ENCODE results near the gene DUSP12. TPM values are rescaled to one million over a fixed set of nuclear protein-coding genes. Genes with fewer than 3 reads are reported as not detected.

DUSP12 gene
- total and polyA plus RNA-seq, 9 of the 15 experiments (the other 6 are each of a cell fraction or from before 2014, with no cell fraction given) = 10.4 to 81.4 (median 43.6) TPM

DNA sequence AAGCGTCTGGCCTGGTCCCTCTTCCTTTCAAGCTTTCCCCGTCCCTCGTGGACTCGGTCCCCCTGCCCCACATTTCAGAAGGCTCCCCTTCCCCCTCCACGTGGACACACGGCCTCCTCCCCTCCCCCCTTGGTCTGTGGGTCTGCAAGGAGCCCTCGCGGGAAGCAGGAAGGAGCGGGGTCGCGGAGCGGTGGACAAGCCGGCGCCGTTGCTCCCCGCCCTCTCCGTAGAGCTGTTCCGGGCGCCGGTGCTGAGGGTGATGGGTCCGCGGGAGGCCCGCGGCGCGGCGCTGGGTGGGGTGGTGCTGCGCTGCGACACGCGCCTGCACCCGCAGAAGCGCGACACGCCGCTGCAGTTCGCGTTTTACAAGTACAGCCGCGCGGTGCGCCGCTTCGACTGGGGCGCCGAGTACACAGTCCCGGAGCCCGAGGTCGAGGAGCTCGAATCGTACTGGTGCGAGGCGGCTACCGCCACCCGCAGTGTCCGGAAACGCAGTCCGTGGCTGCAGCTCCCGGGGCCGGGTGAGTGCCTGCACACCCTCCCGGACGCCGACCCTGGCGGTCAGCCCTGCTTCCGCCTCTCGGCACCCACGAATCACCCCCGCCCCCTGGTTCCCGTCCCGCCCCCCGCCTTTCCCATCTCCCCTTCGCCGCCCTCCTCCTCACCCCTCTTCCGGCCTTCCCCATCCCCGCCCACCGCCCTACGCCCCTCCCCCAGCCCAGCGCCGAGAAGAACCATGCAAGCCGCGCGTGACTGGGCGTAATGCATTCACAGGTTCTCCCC is 22.9 kb upstream of the DUSP12 start (continued):
- TF ChIP-seq CHD2 (IDR thresholded peaks at IDR 0.05; ENCODE audit: low read depth, low read length) (peak; percentile 80), ZNF133 (CRISPR knock-in tag; IDR thresholded peaks at IDR 0.05) (no peak), NEUROD1 (IDR thresholded peaks at IDR 0.05; ENCODE audit: borderline replicate concordance, low read depth, low read length, partially characterized antibody) (peak; percentile 18), PRMT5 (CRISPR knock-in tag; IDR thresholded peaks at IDR 0.05) (no peak), SMARCC2 (IDR thresholded peaks at IDR 0.05; ENCODE audit: low read depth) (no peak), ZNF644 (tag; IDR thresholded peaks at IDR 0.05; ENCODE audit: low read depth) (no peak), DIDO1 (tag; IDR thresholded peaks at IDR 0.05; ENCODE audit: low read depth) (no peak), DNMT1 (IDR thresholded peaks at IDR 0.05) (no peak), SRSF9 (IDR thresholded peaks at IDR 0.05; ENCODE audit: borderline replicate concordance, low read depth, low read length) (no peak), ZNF175 (CRISPR knock-in tag; IDR thresholded peaks at IDR 0.05; ENCODE audit: low read depth) (no peak), ELF1 (tag; IDR thresholded peaks at IDR 0.05) (peak; percentile 89), NR2F6 (CRISPR knock-in tag; IDR thresholded peaks at IDR 0.05) (no peak), PHF21A (IDR thresholded peaks at IDR 0.05; ENCODE audit: borderline replicate concordance, low read depth) (no peak), NCOR1 (IDR thresholded peaks at IDR 0.05) (0 out of 2 replicates have a peak, but pooled peaks have one; percentile 10), LEF1 (IDR thresholded peaks at IDR 0.05) (no peak), ZNF79 (CRISPR knock-in tag; IDR thresholded peaks at IDR 0.05; ENCODE audit: low read depth) (no peak)
- TF ChIP-seq, protein P1, sequence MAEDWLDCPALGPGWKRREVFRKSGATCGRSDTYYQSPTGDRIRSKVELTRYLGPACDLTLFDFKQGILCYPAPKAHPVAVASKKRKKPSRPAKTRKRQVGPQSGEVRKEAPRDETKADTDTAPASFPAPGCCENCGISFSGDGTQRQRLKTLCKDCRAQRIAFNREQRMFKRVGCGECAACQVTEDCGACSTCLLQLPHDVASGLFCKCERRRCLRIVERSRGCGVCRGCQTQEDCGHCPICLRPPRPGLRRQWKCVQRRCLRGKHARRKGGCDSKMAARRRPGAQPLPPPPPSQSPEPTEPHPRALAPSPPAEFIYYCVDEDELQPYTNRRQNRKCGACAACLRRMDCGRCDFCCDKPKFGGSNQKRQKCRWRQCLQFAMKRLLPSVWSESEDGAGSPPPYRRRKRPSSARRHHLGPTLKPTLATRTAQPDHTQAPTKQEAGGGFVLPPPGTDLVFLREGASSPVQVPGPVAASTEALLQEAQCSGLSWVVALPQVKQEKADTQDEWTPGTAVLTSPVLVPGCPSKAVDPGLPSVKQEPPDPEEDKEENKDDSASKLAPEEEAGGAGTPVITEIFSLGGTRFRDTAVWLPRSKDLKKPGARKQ (CRISPR knock-in tag; IDR thresholded peaks at IDR 0.05) = no peak
- TF ChIP-seq, protein P2, sequence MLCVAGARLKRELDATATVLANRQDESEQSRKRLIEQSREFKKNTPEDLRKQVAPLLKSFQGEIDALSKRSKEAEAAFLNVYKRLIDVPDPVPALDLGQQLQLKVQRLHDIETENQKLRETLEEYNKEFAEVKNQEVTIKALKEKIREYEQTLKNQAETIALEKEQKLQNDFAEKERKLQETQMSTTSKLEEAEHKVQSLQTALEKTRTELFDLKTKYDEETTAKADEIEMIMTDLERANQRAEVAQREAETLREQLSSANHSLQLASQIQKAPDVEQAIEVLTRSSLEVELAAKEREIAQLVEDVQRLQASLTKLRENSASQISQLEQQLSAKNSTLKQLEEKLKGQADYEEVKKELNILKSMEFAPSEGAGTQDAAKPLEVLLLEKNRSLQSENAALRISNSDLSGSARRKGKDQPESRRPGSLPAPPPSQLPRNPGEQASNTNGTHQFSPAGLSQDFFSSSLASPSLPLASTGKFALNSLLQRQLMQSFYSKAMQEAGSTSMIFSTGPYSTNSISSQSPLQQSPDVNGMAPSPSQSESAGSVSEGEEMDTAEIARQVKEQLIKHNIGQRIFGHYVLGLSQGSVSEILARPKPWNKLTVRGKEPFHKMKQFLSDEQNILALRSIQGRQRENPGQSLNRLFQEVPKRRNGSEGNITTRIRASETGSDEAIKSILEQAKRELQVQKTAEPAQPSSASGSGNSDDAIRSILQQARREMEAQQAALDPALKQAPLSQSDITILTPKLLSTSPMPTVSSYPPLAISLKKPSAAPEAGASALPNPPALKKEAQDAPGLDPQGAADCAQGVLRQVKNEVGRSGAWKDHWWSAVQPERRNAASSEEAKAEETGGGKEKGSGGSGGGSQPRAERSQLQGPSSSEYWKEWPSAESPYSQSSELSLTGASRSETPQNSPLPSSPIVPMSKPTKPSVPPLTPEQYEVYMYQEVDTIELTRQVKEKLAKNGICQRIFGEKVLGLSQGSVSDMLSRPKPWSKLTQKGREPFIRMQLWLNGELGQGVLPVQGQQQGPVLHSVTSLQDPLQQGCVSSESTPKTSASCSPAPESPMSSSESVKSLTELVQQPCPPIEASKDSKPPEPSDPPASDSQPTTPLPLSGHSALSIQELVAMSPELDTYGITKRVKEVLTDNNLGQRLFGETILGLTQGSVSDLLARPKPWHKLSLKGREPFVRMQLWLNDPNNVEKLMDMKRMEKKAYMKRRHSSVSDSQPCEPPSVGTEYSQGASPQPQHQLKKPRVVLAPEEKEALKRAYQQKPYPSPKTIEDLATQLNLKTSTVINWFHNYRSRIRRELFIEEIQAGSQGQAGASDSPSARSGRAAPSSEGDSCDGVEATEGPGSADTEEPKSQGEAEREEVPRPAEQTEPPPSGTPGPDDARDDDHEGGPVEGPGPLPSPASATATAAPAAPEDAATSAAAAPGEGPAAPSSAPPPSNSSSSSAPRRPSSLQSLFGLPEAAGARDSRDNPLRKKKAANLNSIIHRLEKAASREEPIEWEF (CRISPR knock-in tag; IDR thresholded peaks at IDR 0.05) = no peak
- TF ChIP-seq, protein P3, sequence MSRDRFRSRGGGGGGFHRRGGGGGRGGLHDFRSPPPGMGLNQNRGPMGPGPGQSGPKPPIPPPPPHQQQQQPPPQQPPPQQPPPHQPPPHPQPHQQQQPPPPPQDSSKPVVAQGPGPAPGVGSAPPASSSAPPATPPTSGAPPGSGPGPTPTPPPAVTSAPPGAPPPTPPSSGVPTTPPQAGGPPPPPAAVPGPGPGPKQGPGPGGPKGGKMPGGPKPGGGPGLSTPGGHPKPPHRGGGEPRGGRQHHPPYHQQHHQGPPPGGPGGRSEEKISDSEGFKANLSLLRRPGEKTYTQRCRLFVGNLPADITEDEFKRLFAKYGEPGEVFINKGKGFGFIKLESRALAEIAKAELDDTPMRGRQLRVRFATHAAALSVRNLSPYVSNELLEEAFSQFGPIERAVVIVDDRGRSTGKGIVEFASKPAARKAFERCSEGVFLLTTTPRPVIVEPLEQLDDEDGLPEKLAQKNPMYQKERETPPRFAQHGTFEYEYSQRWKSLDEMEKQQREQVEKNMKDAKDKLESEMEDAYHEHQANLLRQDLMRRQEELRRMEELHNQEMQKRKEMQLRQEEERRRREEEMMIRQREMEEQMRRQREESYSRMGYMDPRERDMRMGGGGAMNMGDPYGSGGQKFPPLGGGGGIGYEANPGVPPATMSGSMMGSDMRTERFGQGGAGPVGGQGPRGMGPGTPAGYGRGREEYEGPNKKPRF (IDR thresholded peaks at IDR 0.05; ENCODE audit: low read depth, low read length) = no peak
